ENCODE results near the gene APOB.

GRCh38 chr2:20992201-20992711 lies 51.6 kb downstream of the APOB start:
- TF ChIP-seq POLR2A (IDR thresholded peaks at IDR 0.05; ENCODE audit: low read length) (no peak), GATA1 (IDR thresholded peaks at IDR 0.05; ENCODE audit: low read depth, low read length) (no peak)
